AG09309 (cell line): ENCODE results near the gene TRIO.
A peak's percentile ranks its signal among the peaks of the same experiment; 100 is the strongest.

ENCODE experiments used
- DNase-seq: peaks from one replicate; pipeline ENCODE4 v3.0.0-alpha.2; 2010; ENCODE audit warnings: low read depth
- H3K4me3 ChIP-seq: 2 replicates; pipeline ENCODE4 v1.5.1; 2011; ENCODE audit warnings: mild to moderate bottlenecking, low read depth, low read length, moderate library complexity; ENCODE audit not compliant: control insufficient read depth
- TF ChIP-seq, protein P1 (sequence below): IDR thresholded peaks from 2 replicates; pipeline ENCODE4 v1.5.1; 2011; ENCODE audit warnings: mild to moderate bottlenecking, low read depth, low read length, inconsistent platforms; ENCODE audit not compliant: insufficient read depth, control insufficient read depth; ENCODE audit errors: missing control alignments

TRIO gene

DNA sequence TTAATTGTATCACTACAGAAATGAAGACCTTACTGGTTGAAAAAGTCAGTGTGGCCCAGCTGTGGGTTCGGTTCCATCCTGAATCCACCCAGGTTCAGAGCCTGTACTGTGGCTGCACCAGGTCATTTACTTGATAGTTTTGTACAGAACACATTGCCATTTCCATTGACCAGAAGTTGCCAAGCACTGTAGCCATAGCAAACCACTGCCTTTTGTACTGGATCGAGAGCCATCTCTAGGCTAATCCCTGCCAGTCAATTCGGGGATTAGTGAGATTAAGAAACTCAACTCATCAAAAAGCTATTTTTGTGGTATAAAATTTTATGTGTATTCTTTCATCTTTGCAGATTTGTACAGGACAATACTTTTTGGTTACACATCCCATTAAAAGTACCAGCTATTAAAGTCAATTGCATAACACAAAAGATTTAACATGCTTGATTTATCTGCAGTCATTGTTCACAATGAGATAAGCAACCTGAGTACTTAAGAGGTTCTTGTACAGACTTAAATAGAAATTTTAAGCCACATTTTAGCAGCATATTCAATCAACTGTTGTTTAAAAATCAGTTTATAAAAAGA lies 329.9 kb downstream of the TRIO start:
- peak; percentile 46 for DNase-seq
- no peak overlapping the region for H3K4me3 ChIP-seq
- TF ChIP-seq, protein P1, sequence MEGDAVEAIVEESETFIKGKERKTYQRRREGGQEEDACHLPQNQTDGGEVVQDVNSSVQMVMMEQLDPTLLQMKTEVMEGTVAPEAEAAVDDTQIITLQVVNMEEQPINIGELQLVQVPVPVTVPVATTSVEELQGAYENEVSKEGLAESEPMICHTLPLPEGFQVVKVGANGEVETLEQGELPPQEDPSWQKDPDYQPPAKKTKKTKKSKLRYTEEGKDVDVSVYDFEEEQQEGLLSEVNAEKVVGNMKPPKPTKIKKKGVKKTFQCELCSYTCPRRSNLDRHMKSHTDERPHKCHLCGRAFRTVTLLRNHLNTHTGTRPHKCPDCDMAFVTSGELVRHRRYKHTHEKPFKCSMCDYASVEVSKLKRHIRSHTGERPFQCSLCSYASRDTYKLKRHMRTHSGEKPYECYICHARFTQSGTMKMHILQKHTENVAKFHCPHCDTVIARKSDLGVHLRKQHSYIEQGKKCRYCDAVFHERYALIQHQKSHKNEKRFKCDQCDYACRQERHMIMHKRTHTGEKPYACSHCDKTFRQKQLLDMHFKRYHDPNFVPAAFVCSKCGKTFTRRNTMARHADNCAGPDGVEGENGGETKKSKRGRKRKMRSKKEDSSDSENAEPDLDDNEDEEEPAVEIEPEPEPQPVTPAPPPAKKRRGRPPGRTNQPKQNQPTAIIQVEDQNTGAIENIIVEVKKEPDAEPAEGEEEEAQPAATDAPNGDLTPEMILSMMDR = no peak

GRCh38 chr5:14475045-14475444 lies 331.9 kb downstream of the TRIO start:
- H3K4me3 ChIP-seq = no peak overlapping the region
- TF ChIP-seq, protein P1 = no peak
- DNase-seq = no peak

DNA sequence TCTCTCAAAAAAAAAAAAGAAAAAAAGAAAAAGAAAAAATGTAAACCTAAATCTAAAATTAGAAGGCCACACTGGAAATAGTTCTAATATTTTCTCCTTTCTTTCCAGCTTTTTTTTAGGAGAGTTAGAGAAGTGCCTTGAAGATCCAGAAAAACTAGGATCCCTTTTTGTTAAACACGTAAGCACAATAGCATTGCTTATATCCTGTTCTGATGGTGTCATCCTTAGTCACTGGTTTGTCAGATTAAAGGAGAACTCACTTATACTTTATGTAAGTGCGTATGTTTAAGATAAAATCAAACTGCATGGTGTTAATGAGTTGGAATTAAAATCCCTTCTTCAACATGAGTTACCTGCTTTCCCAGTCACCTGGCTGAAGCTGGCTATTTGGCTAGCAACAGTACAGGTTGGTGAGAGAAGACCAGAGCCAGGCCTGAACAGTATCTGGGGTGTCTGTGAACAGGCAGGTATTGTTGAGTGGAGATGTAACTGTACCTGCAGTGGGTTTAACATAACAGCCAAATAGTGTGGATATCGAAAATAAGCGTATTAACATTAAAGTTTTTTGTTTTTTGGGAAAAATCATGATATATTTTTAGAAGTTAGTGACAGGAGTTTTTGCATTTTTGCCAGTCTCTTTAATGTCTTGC lies 333.8 kb downstream of the TRIO start:
- H3K4me3 ChIP-seq = no peak overlapping the region
- DNase-seq = no peak
- TF ChIP-seq, protein P1 = no peak

DNA sequence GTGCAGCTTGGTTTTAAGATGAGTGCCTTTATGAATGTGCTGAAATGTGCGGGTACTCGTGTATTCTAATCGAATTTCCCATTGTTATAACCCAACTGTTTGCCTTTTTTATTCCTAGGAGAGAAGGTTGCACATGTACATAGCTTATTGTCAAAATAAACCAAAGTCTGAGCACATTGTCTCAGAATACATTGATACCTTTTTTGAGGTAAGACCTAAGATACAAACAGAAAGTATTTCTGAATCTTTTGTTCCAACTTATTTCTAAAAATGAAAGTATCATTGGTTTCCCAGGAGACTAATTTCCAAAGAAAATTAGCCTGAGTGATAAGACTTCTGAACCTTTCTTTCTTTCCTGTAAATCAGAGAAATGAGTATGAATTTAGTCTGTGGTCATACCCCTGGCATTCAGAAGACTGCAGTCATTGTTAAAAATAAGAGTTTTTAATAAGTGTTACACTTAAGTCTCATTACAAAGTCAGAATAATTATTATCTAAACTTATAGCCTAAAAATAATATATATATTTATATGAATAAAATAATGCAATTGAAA lies 336.1 kb downstream of the TRIO start:
- DNase-seq = no peak
- TF ChIP-seq, protein P1 = no peak
- H3K4me3 ChIP-seq = no peak overlapping the region

DNA sequence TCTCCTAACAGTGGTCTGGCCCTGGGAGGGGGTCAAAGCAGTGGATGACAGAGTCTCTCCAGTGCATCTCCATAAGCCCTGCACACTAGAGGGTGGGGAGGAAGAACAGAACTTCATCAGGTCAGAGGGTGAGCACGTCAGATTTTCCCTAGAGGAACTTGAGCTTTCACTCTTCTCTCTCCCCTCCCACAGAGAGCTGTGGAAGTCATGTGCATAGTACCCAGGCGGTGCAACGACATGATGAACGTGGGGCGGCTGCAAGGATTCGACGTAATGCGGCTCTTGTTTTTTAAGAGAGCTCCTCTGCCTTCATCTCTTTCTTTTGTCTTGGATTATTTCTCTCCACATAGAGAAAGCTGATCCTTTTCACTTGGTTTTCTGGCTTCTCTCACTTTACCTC lies 338.2 kb downstream of the TRIO start:
- no peak overlapping the region for H3K4me3 ChIP-seq
- TF ChIP-seq, protein P1 = no peak
- no peak for DNase-seq

DNA sequence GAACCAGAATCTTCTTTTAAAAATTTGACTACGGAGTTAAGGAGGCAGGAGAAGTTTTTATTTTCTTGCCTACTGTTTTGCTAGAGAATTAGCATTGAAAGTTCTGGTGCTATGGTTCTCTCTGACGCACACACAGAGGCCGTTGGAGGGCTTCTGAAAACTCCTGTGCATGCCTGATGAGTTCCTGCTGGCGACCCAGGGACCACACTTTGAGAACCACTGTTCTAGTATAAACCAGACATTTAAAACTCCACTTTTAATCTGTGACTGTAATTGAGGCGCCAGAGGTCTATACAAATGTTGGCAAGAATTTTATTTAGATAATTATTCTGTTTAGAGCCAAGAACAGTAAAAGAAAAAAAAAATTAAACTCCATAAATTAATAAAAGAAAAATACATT lies 338.9 kb downstream of the TRIO start:
- DNase-seq = no peak
- H3K4me3 ChIP-seq = no peak overlapping the region
- TF ChIP-seq, protein P1 = no peak
